NCI-H1417 (cell line): ENCODE results near the gene CTSZ.
"Not testable (repeated sequence)": the region's sequence is repeated elsewhere in the genome, so short reads cannot be mapped to it uniquely, and the experiment has no call there.

ENCODE experiments used
- DNase-seq, 3 experiments: peaks; one replicate each; lab custom pipeline; 2025; lab: John Stamatoyannopoulos, UW

Gene CTSZ

GRCh38 chr20:59006864-59007664, at the start of gene CTSZ:
Gene CTSZ (minus strand): TSS chr20:59007254. CDS start chr20:59007128, 126 bp downstream.
- DNase-seq: no peak

DNA sequence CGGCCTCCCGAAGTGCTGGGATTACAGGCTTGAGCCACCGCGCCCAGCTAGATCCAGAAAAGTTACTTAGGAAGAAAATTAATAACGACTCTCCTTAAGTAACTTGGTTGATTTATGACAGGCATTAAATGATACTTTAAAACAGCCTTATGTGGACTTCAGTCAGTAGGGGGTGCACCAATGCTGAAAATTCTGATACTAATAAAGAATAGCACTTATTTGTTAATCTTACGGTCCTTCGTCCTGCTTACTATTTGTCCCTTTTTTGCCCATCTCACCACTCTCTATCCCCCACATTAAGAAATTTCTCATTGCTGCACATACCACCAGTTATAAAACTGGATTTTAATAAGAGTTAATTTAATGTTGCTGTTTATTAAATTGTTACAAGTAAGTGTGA, 48.2 kb upstream of the CTSZ start:
- peak in 1 of 3 experiments; percentile 34 for DNase-seq

- DNase-seq: no peak
Measured at GRCh38 chr20:59051666-59052185, 44.7 kb upstream of the CTSZ start.

DNA sequence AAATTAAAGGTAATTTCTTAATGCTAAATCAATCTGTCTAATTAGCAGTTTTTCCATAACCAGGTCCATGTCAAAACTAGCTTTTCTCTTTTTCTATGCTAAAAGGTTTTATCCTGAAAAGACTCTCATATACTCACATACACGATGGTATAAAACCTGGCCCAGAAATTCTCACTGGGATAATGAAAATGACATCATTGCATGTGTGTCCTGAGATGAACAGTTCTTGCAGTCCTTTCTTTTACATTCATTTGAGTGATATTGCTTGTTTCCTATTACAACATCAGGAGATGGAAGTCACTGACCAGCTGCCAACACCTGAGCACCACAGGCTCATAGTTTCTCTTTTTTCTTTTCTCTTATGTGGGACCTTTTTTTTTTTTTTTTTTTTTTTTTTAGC, 43.4 kb upstream of the CTSZ start:
- DNase-seq: no peak

- DNase-seq: no peak
Measured at GRCh38 chr20:59048681-59049030, 41.6 kb upstream of the CTSZ start.

- DNase-seq: no peak
Measured at GRCh38 chr20:59047938-59048680, 41.1 kb upstream of the CTSZ start.

DNA sequence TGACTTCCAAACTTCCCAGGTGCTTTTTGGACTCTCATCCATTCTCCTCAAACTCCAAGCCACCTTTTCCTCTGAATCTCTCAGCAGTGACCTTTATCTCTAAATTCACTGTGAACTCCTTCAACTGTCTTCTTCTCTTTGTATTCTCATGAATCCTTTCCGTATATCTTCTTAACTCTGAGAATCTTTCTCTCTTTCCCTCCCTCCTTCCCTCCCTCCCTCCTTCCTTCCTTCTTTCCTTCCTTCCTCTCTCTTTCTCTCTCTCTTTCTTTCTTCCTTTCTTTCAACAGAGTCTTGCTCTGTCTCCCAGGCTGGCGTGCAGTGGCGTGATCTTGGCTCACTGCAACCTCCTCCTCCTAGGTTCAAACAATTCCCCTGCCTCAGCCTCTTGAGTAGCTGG, 39.8 kb upstream of the CTSZ start:
- DNase-seq: no peak

DNA sequence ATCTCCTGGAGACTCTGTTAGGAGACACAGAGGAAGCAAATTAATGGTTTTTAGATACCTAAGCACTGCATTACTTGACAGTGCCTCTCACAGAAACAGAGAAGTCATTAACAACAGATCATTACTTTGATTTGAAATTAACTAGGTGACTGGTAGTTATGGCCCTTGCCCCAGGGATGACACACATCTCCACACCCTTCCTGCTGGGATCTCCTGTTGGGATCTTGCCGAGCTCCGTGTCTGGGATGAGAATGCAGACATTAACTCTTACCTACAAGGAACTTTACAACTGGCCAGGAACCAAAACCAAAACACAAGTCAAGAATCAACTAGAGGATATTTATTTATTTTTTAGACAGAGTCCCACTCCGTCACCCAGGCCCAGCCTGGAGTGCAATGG, 37.7 kb upstream of the CTSZ start:
- no peak for DNase-seq

DNA sequence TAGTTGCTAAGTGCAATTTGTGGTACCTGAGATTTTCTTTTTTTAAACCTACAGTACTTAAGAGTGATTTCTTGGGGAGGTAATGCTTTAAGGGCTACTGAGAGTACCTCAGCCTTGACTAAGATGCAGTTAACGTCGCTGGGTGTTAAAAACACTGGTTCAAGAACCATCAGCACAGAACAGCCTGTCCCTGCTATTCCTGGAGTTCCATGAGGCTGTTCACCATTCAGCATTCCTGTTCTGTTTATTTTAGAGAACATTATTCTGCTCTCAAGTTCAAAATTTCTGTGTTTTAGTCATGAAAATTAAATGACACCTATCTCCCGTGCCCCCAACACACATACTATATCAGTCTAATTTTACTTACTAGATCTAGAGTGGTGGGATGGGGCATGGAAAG, 37.2 kb upstream of the CTSZ start:
- no peak for DNase-seq

GRCh38 chr20:59043698-59044097, 36.6 kb upstream of the CTSZ start:
- no peak for DNase-seq

DNA sequence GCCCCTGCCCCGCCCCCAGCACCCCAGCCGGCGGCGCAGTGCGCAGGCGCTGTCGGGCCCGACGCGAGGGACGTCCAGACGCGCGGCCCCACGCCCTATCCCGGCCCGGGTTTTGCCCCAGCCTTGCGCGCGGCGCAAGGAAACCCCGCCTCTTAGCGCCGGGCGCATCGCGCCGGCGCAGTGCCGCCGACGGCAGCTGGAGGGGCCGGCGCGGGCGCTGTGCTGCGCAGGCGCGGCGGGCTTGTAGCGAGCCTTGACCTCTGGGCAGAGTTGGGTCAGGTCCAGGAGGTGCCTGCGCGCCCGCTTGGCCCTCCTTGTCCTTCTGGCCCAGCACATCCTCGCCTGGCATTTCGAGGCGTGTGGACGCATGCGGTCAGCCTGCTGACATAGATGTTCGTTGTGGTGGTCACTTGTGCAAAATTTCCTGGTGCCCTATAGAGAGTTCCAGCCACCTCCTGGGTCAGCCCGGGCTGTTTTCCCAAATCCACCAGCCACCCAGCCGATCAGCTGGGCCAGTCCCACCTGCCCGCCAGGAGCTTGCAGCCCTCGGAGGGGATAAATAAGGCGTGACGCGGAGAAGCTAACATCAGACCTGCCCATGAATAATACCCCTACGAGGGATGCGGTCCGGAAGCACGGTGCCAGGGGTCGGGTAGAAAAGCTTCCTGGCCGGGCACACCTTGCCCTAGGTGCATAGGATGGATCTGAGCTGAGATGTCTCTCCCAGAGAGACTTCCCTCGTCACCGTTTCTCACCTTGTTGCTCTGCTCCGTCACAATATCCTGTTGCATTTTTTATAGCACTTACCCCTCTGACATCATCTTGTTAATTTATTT, 36.0 kb upstream of the CTSZ start:
- peak; percentile 89 to 94 (median 93) for DNase-seq

- no peak for DNase-seq
Measured at GRCh38 chr20:59042151-59042795, 35.2 kb upstream of the CTSZ start, which contains the start of gene PRELID3B. Gene PRELID3B (minus strand): TSS chr20:59042786. CDS start chr20:59042730, 56 bp downstream.

DNA sequence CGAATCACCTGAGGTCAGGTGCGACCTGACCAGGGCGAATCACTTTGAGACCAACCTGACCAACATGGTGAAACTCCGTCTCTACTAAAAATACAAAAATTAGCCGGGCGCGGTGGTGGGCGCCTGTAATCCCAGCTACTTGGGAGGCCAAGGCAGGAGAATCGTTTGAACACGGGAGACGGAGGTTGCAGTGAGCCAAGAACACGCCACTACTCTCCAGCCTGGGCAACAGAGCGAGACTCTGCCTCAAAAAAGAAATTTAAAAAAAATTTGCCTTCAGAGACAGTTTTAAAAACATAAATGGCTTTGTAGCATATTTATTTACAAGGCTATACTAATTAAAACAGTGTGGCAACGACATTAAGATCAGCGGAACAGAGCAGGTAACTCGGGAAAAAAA, 34.4 kb upstream of the CTSZ start:
- DNase-seq: not testable (repeated sequence)

GRCh38 chr20:59040667-59041066, 33.6 kb upstream of the CTSZ start:
- no peak for DNase-seq

DNA sequence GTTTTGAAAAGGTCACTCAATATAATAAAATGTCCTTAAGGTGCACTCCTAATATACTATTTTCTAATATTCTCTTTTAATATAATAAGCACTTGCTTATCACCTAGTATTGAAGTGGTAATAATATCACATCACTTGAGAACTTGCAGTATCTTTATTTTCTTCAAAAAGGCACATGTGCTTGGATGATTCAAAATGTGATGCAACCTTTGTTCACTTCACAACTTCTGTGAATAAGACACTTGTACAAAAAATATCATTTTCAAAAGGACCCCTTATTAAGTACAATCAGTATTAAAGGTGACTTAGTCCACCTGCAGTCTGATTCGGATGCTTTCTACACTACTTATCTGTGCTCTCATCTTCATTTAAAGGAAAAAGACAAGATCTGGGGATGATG, 32.2 kb upstream of the CTSZ start:
- no peak for DNase-seq

GRCh38 chr20:59037386-59037785, 30.3 kb upstream of the CTSZ start:
- DNase-seq: no peak

- DNase-seq: peak in 1 of 3 experiments; percentile 26
Measured at GRCh38 chr20:59035381-59035780, 28.3 kb upstream of the CTSZ start.

- peak in 2 of 3 experiments; percentile 82 to 97 for DNase-seq
Measured at GRCh38 chr20:59033616-59034165, 26.6 kb upstream of the CTSZ start.

- DNase-seq: no peak
Measured at GRCh38 chr20:59033093-59033492, 26.0 kb upstream of the CTSZ start.

- peak in 2 of 3 experiments; percentile 59 to 98 for DNase-seq
Measured at GRCh38 chr20:59032713-59033059, 25.6 kb upstream of the CTSZ start.

DNA sequence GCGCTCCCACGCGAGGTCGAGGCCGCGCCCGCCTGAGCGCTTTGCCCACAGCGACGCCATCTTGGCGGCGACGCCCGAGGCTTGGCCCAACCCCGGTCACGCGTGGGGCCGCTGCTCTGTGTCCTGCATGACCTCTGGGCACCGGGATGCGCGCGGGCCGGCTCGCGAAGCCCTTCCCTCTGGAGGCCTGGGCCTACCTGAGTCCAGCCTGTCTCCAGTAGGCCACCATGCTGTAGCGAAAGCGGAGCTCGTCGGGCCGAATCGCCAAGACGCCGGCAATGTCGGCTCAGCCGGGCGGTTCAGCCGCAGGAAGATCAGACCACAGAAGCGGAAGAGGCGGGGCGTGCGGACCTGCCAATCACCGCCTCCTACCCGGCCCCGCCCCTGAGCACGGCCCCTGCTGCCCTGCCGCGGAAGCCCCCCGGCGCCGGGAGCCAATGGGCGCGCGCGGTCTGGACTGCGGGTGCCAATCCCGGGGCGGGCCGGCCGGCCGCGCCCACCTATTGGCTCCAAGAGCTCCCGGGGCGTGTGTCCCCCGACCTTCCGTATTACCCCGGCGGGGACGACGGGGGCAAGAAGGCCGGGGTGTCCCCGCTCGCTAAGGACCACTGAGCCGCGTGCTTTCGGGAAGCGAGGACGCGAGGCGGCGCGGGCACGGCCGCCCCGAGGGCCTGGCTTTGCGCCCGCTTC, 25.1 kb upstream of the CTSZ start, which contains the start of gene ATP5F1E:
TSS of gene ATP5F1E (minus strand) at position 313 of the 690 bp plus-strand sequence. CDS start at position 229, 84 bp downstream.
- peak; percentile 95 to 99 (median 99) for DNase-seq
